ENCODE data around the gene OR52E4. TPM values are rescaled to one million over a fixed set of nuclear protein-coding genes. Genes with fewer than 3 reads are reported as not detected.

OR52E4 gene
- not detected for total RNA-seq
- long read RNA-seq: 0 reads

GRCh38 chr11:5880329-5880728 lies at the start of gene OR52E4:
Gene OR52E4 (plus strand): TSS chr11:5880629. CDS start chr11:5884293, 3,664 bp downstream.
- 55% methylated on average over 4 of the region's 4 CpGs for WGBS (ENCODE audit: insufficient coverage, low coverage, low lambda C conversion rate, missing lambda C conversion rate)
- ATAC-seq (no peak), DNase-seq (no peak)
- H3K4me1 ChIP-seq: no peaks in the 10 kb centered on the region
- no peak for TF ChIP-seq POLR2A (IDR thresholded peaks at IDR 0.05)
- TF ChIP-seq CTCF (IDR thresholded peaks at IDR 0.05): no peak
- H3K4me3 ChIP-seq: no peak within 1 kb of the TSS
- intact Hi-C loops (cut with DNase I): no loop called here
- H3K36me3 ChIP-seq: no peaks in the 10 kb centered on the region
- H3K9me3 ChIP-seq: no peaks in the 10 kb centered on the region
- no peaks in the 10 kb centered on the region for H3K27me3 ChIP-seq
- H3K27ac ChIP-seq: no peak within 1 kb of the TSS

DNA sequence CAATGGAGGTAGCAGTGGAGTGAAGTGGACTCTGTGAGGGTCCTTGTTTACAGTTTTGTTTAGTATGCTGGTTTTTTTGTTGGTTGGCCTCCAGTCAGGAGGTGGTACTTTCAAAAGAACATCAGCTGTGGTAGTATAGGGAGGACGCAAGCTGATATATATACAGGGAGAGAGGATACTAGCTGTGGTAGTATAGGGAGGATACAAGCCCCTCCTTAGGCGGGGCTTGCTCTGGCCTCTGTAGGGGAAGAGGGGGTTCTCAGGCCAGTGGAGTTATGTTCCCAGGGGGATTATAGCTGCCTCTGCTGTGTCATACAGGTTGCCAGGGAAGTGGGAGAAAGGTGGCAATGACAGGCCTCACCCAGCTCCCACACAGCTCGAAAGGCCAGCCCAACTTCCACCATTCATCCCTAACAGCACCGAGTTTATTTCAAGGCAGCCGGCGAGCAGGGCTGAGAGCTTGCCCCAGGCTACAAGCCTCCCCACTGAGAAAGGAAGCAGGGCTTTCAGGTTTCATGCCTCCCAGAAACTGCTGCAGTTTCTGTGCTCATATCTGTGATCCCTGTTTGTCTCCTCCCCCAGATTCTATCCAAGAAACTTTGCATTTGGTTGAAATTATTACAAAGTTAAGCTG lies 49.1 kb upstream of the OR52E4 start:
- WGBS (ENCODE audit: insufficient coverage, low coverage, low lambda C conversion rate, missing lambda C conversion rate): 50% methylated on average over 1 of the region's 6 CpGs
- DNase-seq (peak in 1 of 3 donors; percentile 22), ATAC-seq (no peak)
- no peaks in the 10 kb centered on the region for H3K36me3 ChIP-seq
- no peaks in the 10 kb centered on the region for H3K9me3 ChIP-seq
- H3K4me3 ChIP-seq: no peak overlapping the region
- intact Hi-C loops (cut with DNase I): no loop called here
- H3K27me3 ChIP-seq: no peaks in the 10 kb centered on the region
- TF ChIP-seq POLR2A (IDR thresholded peaks at IDR 0.05): no peak
- no peak for TF ChIP-seq CTCF (IDR thresholded peaks at IDR 0.05)
- H3K27ac ChIP-seq: no peak overlapping the region
- no peaks in the 10 kb centered on the region for H3K4me1 ChIP-seq

DNA sequence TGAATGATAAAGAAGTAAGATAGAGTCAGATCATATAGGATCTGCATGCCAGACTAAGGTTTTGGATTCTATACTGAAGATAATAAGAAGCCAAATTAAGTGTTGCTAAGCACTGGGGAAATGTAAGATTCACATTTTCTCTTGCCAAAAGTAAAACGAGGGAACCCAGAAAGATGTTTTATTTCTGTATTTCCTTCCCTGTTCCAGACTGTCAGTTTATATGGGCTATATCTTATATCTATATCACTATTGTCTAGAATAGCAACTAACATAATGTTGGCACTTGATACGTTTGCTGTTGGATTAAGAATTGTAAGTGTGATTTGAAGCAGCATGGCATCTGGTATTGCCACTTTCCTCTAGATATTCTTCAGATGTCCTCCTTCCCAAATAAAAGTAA lies 47.0 kb upstream of the OR52E4 start:
- Histone ChIP-seq H3K4me3 (no peak overlapping the region), H3K4me1 (no peaks in the 10 kb centered on the region), H3K27ac (no peak overlapping the region), H3K9me3 (no peaks in the 10 kb centered on the region), H3K27me3 (no peaks in the 10 kb centered on the region), H3K36me3 (no peaks in the 10 kb centered on the region)
- WGBS (ENCODE audit: insufficient coverage, low coverage, low lambda C conversion rate, missing lambda C conversion rate): 25% methylated on average over 2 of the region's 2 CpGs
- intact Hi-C loops (cut with DNase I): no loop called here
- ATAC-seq (no peak), DNase-seq (no peak)
- no peak for TF ChIP-seq POLR2A (IDR thresholded peaks at IDR 0.05)
- TF ChIP-seq CTCF (IDR thresholded peaks at IDR 0.05): no peak

DNA sequence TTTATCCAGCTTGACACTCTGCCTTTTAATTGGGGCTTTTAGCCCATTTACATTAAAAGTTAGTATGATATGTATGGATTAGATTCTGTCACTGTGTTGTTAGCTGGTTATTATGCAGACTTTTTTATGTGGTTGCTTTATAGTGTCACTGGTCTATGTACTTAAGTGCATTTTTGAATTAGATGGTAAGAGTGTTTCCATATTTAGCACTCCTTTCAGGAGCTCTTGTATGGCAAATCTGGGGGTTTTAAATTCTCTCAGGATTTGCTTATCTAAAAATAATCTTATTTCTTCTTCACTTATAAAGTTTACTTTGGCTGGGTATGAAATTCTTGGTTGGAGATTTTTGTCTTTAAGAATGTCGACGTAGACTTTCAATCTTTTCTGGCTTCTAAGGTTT lies 42.7 kb upstream of the OR52E4 start:
- Histone ChIP-seq H3K27me3 (no peaks in the 10 kb centered on the region), H3K9me3 (no peaks in the 10 kb centered on the region), H3K4me1 (no peaks in the 10 kb centered on the region), H3K27ac (no peak overlapping the region), H3K4me3 (no peak overlapping the region), H3K36me3 (no peaks in the 10 kb centered on the region)
- no peak for ATAC-seq
- no peak for DNase-seq
- TF ChIP-seq POLR2A (IDR thresholded peaks at IDR 0.05) (no peak), CTCF (IDR thresholded peaks at IDR 0.05) (no peak)
- intact Hi-C loops (cut with DNase I): no loop called here
- 92% methylated on average over 2 of the region's 2 CpGs for WGBS (ENCODE audit: insufficient coverage, low coverage, low lambda C conversion rate, missing lambda C conversion rate)

DNA sequence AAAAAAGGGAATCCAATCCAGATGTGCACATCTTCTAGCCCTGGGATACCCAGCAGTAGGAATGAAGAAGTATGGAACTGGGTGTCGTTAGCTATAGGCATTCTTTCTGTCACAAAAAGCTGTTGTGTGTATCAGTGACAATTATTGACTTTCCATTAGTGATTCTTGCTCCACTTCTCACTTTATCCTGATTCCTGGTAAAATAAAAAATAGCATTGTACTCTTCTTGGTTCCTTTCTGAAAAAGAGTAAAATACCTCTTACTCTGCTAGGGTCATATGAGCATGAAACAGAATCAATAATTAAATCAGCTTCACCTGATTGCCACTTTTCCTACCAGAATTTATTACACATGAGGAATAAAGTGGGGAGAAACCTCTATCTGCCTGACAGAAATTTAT lies 38.6 kb upstream of the OR52E4 start, which contains the start of gene OR52E6:
Gene OR52E6 (minus strand): TSS at position 101 of the 400 bp plus-strand sequence. CDS start 0 bp downstream, at position 101.
- DNase-seq: no peak
- H3K9me3 ChIP-seq: no peaks in the 10 kb centered on the region
- H3K27me3 ChIP-seq: no peaks in the 10 kb centered on the region
- TF ChIP-seq CTCF (IDR thresholded peaks at IDR 0.05) (no peak), POLR2A (IDR thresholded peaks at IDR 0.05) (no peak)
- WGBS (ENCODE audit: insufficient coverage, low coverage, low lambda C conversion rate, missing lambda C conversion rate): 20% methylated on average over 1 of the region's 1 CpG
- no peak within 1 kb of the TSS for H3K4me3 ChIP-seq
- intact Hi-C loops (cut with DNase I): no loop called here
- no peaks in the 10 kb centered on the region for H3K4me1 ChIP-seq
- ATAC-seq: no peak
- no peak within 1 kb of the TSS for H3K27ac ChIP-seq
- no peaks in the 10 kb centered on the region for H3K36me3 ChIP-seq

Data from right lobe of liver (tissue), 6 donors.